Measurements from ENCODE around the gene KCNAB1.

The KCNAB1 gene

GRCh38 chr3:156371701-156372100 lies 251.3 kb downstream of the KCNAB1 start:
- no peaks in the 10 kb centered on the region for H3K9me3 ChIP-seq (ENCODE audit: control insufficient read depth, low read length)
- H3K79me2 ChIP-seq: no peaks in the 10 kb centered on the region
- H3K4me2 ChIP-seq (ENCODE audit: low read length): no peak overlapping the region
- H3K36me3 ChIP-seq (ENCODE audit: control insufficient read depth, insufficient read depth, low read length): no peaks in the 10 kb centered on the region
- no peaks in the 10 kb centered on the region for H3K4me1 ChIP-seq
- no peak overlapping the region for H3K27ac ChIP-seq
- TF ChIP-seq CTCF (IDR thresholded peaks at IDR 0.05): no peak
- no peaks in the 10 kb centered on the region for H3K27me3 ChIP-seq (ENCODE audit: control insufficient read depth, insufficient read depth, low read length)
- H3K4me3 ChIP-seq (ENCODE audit: low read depth, low read length): no peak overlapping the region
- no peak overlapping the region for H2AFZ ChIP-seq
- H3K9ac ChIP-seq: no peak overlapping the region

- H3K9me3 ChIP-seq (ENCODE audit: control insufficient read depth, low read length): no peaks in the 10 kb centered on the region
- H3K4me2 ChIP-seq (ENCODE audit: low read length): no peak overlapping the region
- no peak overlapping the region for H2AFZ ChIP-seq
- no peak overlapping the region for H3K9ac ChIP-seq
- no peak overlapping the region for H3K4me3 ChIP-seq (ENCODE audit: low read depth, low read length)
- TF ChIP-seq CTCF (IDR thresholded peaks at IDR 0.05): no peak
- no peaks in the 10 kb centered on the region for H3K79me2 ChIP-seq
- H3K27ac ChIP-seq: no peak overlapping the region
- no peaks in the 10 kb centered on the region for H3K27me3 ChIP-seq (ENCODE audit: control insufficient read depth, insufficient read depth, low read length)
- H3K4me1 ChIP-seq: no peaks in the 10 kb centered on the region
- H3K36me3 ChIP-seq (ENCODE audit: control insufficient read depth, insufficient read depth, low read length): no peaks in the 10 kb centered on the region
These were observed 252.7 kb downstream of the KCNAB1 start for GRCh38 chr3:156373095-156373494.

GRCh38 chr3:156373654-156374053 lies 253.3 kb downstream of the KCNAB1 start:
- H3K27me3 ChIP-seq (ENCODE audit: control insufficient read depth, insufficient read depth, low read length): no peaks in the 10 kb centered on the region
- H3K9ac ChIP-seq: no peak overlapping the region
- TF ChIP-seq CTCF (IDR thresholded peaks at IDR 0.05): no peak
- no peaks in the 10 kb centered on the region for H3K36me3 ChIP-seq (ENCODE audit: control insufficient read depth, insufficient read depth, low read length)
- H3K79me2 ChIP-seq: no peaks in the 10 kb centered on the region
- no peak overlapping the region for H3K4me3 ChIP-seq (ENCODE audit: low read depth, low read length)
- H3K9me3 ChIP-seq (ENCODE audit: control insufficient read depth, low read length): no peaks in the 10 kb centered on the region
- no peak overlapping the region for H3K27ac ChIP-seq
- H2AFZ ChIP-seq: no peak overlapping the region
- H3K4me2 ChIP-seq (ENCODE audit: low read length): no peak overlapping the region
- no peaks in the 10 kb centered on the region for H3K4me1 ChIP-seq

GRCh38 chr3:156376199-156376598 lies 255.8 kb downstream of the KCNAB1 start:
- no peaks in the 10 kb centered on the region for H3K36me3 ChIP-seq (ENCODE audit: control insufficient read depth, insufficient read depth, low read length)
- H3K4me2 ChIP-seq (ENCODE audit: low read length): no peak overlapping the region
- no peaks in the 10 kb centered on the region for H3K4me1 ChIP-seq
- H3K9me3 ChIP-seq (ENCODE audit: control insufficient read depth, low read length): no peaks in the 10 kb centered on the region
- TF ChIP-seq CTCF (IDR thresholded peaks at IDR 0.05): no peak
- no peak overlapping the region for H3K27ac ChIP-seq
- H3K4me3 ChIP-seq (ENCODE audit: low read depth, low read length): no peak overlapping the region
- H3K9ac ChIP-seq: no peak overlapping the region
- no peaks in the 10 kb centered on the region for H3K79me2 ChIP-seq
- no peak overlapping the region for H2AFZ ChIP-seq
- no peaks in the 10 kb centered on the region for H3K27me3 ChIP-seq (ENCODE audit: control insufficient read depth, insufficient read depth, low read length)

GRCh38 chr3:156377266-156377665 lies 256.9 kb downstream of the KCNAB1 start:
- H3K79me2 ChIP-seq: no peaks in the 10 kb centered on the region
- H3K9ac ChIP-seq: no peak overlapping the region
- no peak overlapping the region for H3K4me2 ChIP-seq (ENCODE audit: low read length)
- no peak overlapping the region for H2AFZ ChIP-seq
- H3K27me3 ChIP-seq (ENCODE audit: control insufficient read depth, insufficient read depth, low read length): no peaks in the 10 kb centered on the region
- no peaks in the 10 kb centered on the region for H3K4me1 ChIP-seq
- H3K9me3 ChIP-seq (ENCODE audit: control insufficient read depth, low read length): no peaks in the 10 kb centered on the region
- H3K27ac ChIP-seq: no peak overlapping the region
- no peaks in the 10 kb centered on the region for H3K36me3 ChIP-seq (ENCODE audit: control insufficient read depth, insufficient read depth, low read length)
- TF ChIP-seq CTCF (IDR thresholded peaks at IDR 0.05): no peak
- H3K4me3 ChIP-seq (ENCODE audit: low read depth, low read length): no peak overlapping the region
